Natural killer cell treated with Interleukin-12 subunit alpha and Interleukin-12 subunit beta and Interleukin-15 and Interleukin-18, amount 100 ng/mL, for 72 hours (primary cell): ENCODE data around the gene ALOX12B. TPM values are rescaled to one million over a fixed set of nuclear protein-coding genes. Genes with fewer than 3 reads are reported as not detected.

Source experiments
- ATAC-seq, 2 donors: fragments of 150-1000 bp; cut with Tn5 transposase in 1 of 2; sonication (Bioruptor Pico), chemical (Tn5 transposase) in 1 of 2; 2 replicates each; pipeline ENCODE4 v1.10.0; 2021
- DNase-seq: peaks from one replicate; pipeline ENCODE4 v3.0.0; 2022; ENCODE audit warnings: low spot score
- H3K27ac Mint-ChIP-seq, 2 donors: 1 replicate in 1 of 2; 2 replicates in 1 of 2; pipeline ENCODE4 v1.8.0; 2022; ENCODE audit warnings: mixed read lengths in 2 of 2, mild to moderate bottlenecking in 1 of 2, moderate library complexity in 1 of 2
- H3K27me3 Mint-ChIP-seq, 2 donors: 1 replicate in 1 of 2; 2 replicates in 1 of 2; pipeline ENCODE4 v1.8.0; 2022; ENCODE audit warnings: mixed read lengths in 2 of 2
- H3K36me3 Mint-ChIP-seq: one replicate; pipeline ENCODE4 v1.8.0; 2022; ENCODE audit warnings: mixed read lengths
- H3K4me1 Mint-ChIP-seq, 2 donors: 1 replicate in 1 of 2; 2 replicates in 1 of 2; pipeline ENCODE4 v1.8.0; 2022; ENCODE audit warnings: low read depth in 2 of 2, mixed read lengths in 2 of 2, mild to moderate bottlenecking in 1 of 2
- H3K4me3 Mint-ChIP-seq: one replicate; pipeline ENCODE4 v1.8.0; 2022; ENCODE audit warnings: mixed read lengths
- H3K9me3 Mint-ChIP-seq: 2 replicates; pipeline ENCODE4 v1.8.0; 2022; ENCODE audit warnings: mixed read lengths
- total RNA-seq, 2 donors: library from RNA; stranded (reverse); gene quantifications; one replicate each; pipeline ENCODE4 v1.2.3, GENCODE V29; 2022

ALOX12B gene
- total RNA-seq, 2 donors from 2014 or later = 0.62 TPM; not detected in 1

DNA sequence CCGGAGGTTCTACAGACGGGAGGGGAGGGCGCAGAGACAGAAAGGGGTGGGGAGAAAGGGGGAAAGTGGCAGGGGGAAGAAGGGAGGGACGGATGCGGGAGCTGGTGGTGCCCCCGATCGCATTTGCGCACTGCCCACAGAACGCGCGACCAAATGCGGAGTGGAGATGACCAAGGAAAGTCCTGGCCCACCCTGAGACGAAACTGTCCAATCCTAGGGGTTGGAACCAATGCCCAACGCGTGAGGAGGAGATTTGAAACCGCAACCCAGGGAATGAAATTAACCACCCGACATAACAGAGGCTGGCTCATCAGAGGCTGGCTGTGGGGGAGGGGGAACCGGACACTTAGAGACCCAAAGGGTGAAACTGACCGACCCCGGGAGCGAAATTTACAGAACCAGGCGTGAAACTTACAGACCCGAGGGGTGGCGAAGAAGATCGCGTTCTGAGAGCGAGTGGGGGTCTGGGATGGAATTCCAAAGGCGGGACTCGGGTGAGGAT lies 35.0 kb upstream of the ALOX12B start:
- no peak for ATAC-seq
- H3K4me3 Mint-ChIP-seq = peak overlapping the region; percentile 96
- DNase-seq = no peak
- no peak overlapping the region for H3K27ac Mint-ChIP-seq
- no peaks in the 10 kb centered on the region for H3K9me3 Mint-ChIP-seq
- peaks cover 80 to 88% of the 10 kb centered on the region in 2 donors for H3K4me1 Mint-ChIP-seq
- H3K27me3 Mint-ChIP-seq = peaks cover 30 to 36% of the 10 kb centered on the region in 2 donors
- H3K36me3 Mint-ChIP-seq = no peaks in the 10 kb centered on the region

DNA sequence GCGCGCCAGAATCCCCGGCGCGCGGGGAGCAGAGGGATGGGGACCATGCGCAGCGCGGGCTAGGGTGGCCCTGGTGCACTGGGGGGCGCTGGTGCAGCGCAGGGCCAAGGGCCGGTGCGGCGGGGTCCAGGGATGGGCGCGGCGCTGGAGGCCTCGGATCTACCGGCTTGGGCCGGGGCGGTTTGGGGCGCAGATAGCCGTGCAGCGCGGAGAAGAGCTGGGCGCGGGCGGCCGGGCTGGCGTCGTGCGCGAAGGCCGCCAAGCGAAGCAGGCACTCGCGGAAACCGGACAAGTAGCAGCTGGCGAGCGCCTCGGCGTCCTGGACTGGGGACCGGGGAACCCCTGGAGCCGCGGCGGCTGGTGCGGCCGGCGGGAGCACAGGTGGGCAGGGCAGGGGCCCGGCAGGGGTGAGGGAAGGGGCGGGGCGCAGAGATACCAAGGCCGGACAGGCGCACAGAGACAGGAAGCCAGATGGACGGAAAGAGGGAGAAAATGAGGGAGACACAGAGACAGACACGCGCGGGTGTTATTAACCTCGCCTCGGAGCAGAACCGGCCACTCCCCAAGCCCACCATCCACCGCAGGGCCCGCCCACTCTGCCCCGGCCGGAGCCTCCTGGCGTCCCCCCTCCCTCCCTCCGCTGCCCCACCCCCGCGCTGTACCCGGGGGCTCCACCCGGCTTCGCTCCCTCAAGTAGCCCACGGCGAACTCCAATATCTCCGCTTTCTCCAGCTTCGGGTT lies 34.3 kb upstream of the ALOX12B start:
- H3K27me3 Mint-ChIP-seq = peaks cover 25 to 30% of the 10 kb centered on the region in 2 donors
- DNase-seq (no peak), ATAC-seq (peak; percentile 34 to 40)
- peaks cover 74 to 82% of the 10 kb centered on the region in 2 donors for H3K4me1 Mint-ChIP-seq
- no peaks in the 10 kb centered on the region for H3K36me3 Mint-ChIP-seq
- H3K27ac Mint-ChIP-seq = no peak overlapping the region
- H3K9me3 Mint-ChIP-seq = no peaks in the 10 kb centered on the region
- H3K4me3 Mint-ChIP-seq = peak overlapping the region; percentile 96

DNA sequence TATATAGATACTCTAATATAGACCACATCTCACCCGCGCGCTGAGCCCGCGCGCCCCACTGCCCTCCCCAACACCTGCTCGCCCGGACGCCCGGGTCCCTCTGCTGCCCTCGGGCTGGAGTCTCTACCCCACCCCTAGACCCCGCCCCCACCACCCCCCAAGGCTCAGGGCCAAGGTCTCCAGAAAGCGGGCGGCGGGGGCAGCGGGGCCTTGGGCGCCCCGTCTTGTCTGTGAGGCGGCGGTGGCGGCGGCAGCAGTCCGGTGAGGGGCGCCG lies 33.8 kb upstream of the ALOX12B start:
- peak overlapping the region; percentile 96 for H3K4me3 Mint-ChIP-seq
- ATAC-seq = no peak
- peaks cover 27 to 29% of the 10 kb centered on the region in 2 donors for H3K27me3 Mint-ChIP-seq
- peaks cover 71 to 77% of the 10 kb centered on the region in 2 donors for H3K4me1 Mint-ChIP-seq
- H3K9me3 Mint-ChIP-seq = no peaks in the 10 kb centered on the region
- no peak for DNase-seq
- peak overlapping the region; percentile 98 to 99 for H3K27ac Mint-ChIP-seq
- H3K36me3 Mint-ChIP-seq = no peaks in the 10 kb centered on the region

DNA sequence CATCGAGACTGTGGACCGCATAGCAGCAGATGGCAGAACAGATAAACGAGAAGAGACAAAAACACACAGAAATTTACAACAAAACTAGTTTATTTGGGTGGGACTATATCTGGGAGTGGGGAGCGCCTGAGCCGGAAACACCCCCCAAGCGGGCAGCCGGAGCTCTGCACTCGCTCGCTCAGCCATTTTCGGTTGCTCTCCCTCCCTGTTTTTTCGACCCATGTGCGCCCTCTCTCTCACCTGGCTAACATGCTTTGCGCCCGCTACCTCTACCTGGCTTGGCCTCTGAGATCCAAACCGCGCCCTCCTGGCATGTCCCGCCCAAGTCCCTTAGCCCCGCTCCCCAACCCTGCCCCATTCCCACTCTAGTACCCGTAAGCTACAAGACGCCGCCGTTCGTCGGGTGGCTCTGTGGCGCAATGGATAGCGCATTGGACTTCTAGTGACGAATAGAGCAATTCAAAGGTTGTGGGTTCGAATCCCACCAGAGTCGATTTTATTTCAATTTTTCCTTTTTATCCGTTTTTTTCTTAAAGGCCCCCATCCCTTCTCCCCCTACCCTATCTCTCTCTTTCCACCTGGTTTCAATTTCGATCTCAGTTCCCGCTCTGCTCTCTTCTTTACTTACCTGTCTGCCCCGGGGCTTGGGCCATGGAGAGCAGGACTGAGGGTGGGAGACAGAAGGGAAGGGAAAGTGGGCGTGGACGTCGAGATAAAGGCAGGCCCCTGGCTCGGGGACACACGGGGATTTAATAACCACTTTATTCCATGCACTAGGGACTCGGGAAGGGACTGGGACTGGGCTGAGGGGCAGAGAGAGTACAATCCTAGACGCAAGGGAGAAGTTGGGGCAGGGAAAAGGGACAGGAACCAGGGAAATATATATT lies 33.2 kb upstream of the ALOX12B start:
- H3K36me3 Mint-ChIP-seq = no peaks in the 10 kb centered on the region
- ATAC-seq (peak; percentile 22 to 33), DNase-seq (peak; percentile 77)
- H3K4me1 Mint-ChIP-seq = peaks cover 66 to 72% of the 10 kb centered on the region in 2 donors
- H3K4me3 Mint-ChIP-seq = peak overlapping the region; percentile 96
- H3K27me3 Mint-ChIP-seq = peaks cover 32 to 33% of the 10 kb centered on the region in 2 donors
- peak overlapping the region; percentile 98 to 99 for H3K27ac Mint-ChIP-seq
- no peaks in the 10 kb centered on the region for H3K9me3 Mint-ChIP-seq

DNA sequence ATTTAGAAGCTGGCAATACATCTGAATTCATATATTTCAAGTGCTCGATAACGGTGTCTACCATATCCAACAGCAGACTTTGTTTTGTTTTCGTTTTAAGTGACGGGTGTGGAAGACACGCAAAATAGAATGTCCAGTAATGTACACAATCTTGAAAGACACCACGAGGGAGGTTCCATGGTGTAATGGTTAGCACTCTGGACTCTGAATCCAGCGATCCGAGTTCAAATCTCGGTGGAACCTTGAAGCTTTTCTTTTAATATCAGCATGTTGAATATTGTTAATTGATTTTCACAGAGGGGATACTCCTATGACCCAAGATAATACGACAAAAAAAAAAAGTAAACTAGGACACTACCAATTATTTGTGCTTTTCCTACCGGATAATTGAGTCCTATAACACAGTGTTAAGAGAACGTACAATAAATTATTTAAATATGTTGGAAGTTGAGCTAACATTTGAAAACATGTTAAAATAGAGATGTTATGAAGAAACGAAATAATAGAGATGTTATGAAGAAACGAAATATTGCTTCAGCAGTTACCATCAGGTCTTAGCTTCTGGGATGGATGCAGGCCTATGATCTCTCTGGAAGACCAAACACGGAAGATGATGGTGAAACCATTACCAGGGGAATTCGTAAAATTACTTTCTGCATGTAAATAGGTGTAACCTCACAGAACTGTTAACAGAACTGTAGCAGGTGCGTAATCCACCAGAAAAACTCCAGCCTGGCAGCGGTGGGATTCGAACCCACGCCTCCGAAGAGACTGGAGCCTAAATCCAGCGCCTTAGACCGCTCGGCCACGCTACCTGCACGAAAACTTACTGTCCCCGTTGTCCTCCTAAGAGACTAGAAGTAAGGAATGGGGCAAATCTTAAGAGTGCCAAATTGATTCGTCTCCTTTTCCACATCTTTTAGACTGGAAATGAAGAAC lies 32.3 kb upstream of the ALOX12B start:
- Mint-ChIP-seq H3K36me3 (no peaks in the 10 kb centered on the region), H3K4me3 (peak overlapping the region; percentile 96), H3K9me3 (no peaks in the 10 kb centered on the region), H3K27me3 (peaks cover 34 to 38% of the 10 kb centered on the region in 2 donors), H3K27ac (peak overlapping the region; percentile 98 to 99), H3K4me1 (peaks cover 59 to 62% of the 10 kb centered on the region in 2 donors)
- DNase-seq (peak; percentile 82), ATAC-seq (peak; percentile 71 to 79)

DNA sequence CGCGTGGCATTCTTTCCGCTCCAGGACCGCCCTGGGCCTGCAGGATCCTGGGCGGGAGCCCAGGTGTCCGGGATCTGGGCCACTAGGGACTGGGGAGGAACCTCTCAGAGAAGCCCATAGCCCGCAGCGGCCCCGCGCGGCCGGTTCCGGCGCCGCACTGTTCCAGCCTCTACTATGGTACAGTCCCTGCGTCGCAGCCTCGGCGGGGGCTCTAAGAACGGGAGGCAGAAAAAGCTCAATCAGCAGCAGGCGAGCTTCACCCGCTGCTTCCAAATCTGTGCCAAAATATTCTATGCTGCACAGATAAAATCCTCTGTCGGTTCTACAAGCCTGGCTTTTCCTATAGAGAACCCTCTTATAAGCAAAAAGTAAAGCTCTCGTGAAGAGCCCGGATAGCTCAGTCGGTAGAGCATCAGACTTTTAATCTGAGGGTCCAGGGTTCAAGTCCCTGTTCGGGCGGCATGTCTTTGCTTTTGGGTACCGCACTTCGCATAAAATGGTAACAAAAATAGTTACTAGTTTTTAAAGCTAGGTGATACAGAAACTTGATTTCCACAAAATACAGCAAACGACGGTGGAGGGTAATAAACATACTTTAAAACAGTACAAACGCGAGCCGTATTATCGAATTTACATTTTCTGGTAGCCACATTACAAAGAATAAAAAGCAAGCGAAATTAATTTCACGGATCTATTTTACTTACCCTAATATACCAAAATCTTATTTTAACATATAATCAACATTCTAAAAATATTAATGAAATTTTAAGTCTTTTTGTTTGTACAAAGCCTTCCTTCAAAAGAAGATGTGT lies 31.5 kb upstream of the ALOX12B start:
- Mint-ChIP-seq H3K4me1 (peaks cover 50 to 55% of the 10 kb centered on the region in 2 donors), H3K4me3 (peak overlapping the region; percentile 96), H3K36me3 (no peaks in the 10 kb centered on the region), H3K27me3 (peaks cover 32 to 40% of the 10 kb centered on the region in 2 donors), H3K9me3 (no peaks in the 10 kb centered on the region), H3K27ac (peak overlapping the region; percentile 98 to 99)
- DNase-seq = peak; percentile 89
- ATAC-seq = peak; percentile 79 to 85

DNA sequence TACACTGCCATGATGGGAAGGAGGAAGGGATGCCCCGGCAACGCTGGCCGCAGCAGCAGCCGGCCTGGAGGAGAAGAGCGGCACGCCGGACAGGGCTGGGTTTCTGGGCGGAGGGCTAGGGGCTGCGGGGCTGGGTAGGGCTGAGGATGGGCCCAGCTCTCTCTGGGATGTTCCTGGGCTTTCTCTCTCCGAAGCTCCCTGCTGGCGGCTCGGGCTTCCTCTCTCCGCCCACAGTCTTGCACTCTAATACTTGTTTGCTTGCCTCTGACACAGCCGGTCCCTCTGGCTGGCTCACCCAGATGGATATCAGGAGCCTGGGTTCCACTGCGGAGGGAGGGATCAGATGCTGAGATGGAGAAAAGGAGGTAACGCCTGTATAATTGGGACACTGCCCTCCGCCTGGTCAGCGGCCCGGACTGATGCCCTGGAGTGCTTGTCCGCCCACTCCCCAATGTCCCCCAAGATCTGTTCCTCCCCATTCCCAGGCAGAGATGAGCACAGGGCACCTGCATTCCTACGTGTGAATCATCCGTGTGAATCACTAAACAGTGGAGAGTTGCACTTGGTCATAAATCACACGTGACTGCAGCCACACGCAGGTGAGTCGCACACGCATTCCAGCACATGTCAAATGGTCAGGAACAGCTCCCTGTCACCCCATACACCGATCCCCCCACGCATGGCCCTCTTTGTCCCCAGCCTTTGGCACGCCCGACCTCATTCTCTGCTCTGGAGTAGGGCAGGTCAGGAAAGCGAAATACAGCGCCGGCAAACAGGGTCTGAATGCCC lies 30.7 kb upstream of the ALOX12B start, which contains the start of gene ALOXE3:
Gene ALOXE3 (minus strand): TSS at position 535 of the 789 bp plus-strand sequence. CDS start 524 bp downstream, at position 11.
- ATAC-seq = no peak
- H3K4me3 Mint-ChIP-seq = peak within 1 kb of the TSS; percentile 96
- H3K27me3 Mint-ChIP-seq = peaks cover 30 to 37% of the 10 kb centered on the region in 2 donors
- no peaks in the 10 kb centered on the region for H3K36me3 Mint-ChIP-seq
- no peak for DNase-seq
- H3K4me1 Mint-ChIP-seq = peaks cover 44 to 47% of the 10 kb centered on the region in 2 donors
- H3K9me3 Mint-ChIP-seq = no peaks in the 10 kb centered on the region
- H3K27ac Mint-ChIP-seq = peak within 1 kb of the TSS; percentile 98 to 99

DNA sequence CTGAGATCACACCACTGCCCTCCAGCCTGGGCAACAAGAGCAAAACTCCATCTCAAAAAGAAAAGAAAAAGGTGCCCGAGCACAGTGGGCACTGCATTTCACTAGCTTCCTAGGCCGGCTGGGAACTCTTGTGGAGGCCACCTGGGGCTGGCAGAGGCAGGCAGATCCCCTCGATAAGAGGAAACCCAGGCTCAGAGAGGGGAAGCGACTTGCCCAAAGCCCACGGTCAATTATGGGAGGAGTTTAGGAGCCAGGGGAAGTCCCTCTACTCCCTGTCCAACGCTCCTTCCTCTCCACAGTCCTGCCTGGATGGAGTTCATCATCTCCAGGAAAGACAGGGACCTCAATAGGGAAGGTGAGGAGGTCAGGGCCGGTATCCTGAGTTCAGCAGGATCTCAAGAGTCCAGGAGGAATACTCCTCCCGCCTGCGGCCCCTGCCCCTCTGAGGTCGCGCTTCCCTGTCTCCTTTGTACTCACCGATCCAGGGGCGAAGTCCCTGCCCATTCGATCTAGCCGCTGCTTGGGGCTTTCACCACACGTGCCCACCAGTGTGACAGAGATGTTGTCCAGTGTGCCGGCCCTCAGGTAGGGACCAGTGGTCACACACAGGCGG lies 30.0 kb upstream of the ALOX12B start:
- Mint-ChIP-seq H3K4me3 (peak overlapping the region; percentile 96), H3K27me3 (peaks cover 34 to 35% of the 10 kb centered on the region in 2 donors)

DNA sequence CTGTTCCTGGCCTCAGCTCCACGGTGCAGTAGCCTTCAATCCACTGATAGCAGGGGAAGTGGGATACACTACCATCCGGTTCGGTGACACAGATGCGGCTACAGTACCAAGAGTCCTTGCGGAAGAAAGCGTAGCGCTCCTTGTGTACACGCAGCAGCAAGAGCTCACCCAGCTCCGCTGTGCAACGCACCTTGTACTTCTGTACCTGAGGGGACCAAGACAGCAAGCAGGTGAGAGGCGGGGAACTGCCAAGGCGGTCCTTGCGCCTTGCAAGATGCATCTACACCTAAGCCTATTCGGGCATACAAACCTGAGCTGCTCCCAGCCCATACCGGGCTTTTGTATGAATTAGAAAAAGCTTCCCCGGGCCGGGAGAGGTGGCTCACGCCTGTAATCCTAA lies 29.3 kb upstream of the ALOX12B start:
- H3K36me3 Mint-ChIP-seq = no peaks in the 10 kb centered on the region
- H3K27ac Mint-ChIP-seq = no peak overlapping the region
- peaks cover 34 to 36% of the 10 kb centered on the region in 2 donors for H3K27me3 Mint-ChIP-seq
- ATAC-seq (no peak), DNase-seq (no peak)
- H3K9me3 Mint-ChIP-seq = no peaks in the 10 kb centered on the region
- H3K4me1 Mint-ChIP-seq = peaks cover 36 to 38% of the 10 kb centered on the region in 2 donors
- H3K4me3 Mint-ChIP-seq = no peak overlapping the region

More for the DNA sequence above, 30.0 kb upstream of the ALOX12B start:
- no peak for ATAC-seq
- peak overlapping the region in 1 of 2 donors; percentile 99 for H3K27ac Mint-ChIP-seq
- H3K36me3 Mint-ChIP-seq = no peaks in the 10 kb centered on the region
- H3K4me1 Mint-ChIP-seq = peaks cover 38 to 40% of the 10 kb centered on the region in 2 donors
- no peak for DNase-seq
- no peaks in the 10 kb centered on the region for H3K9me3 Mint-ChIP-seq

DNA sequence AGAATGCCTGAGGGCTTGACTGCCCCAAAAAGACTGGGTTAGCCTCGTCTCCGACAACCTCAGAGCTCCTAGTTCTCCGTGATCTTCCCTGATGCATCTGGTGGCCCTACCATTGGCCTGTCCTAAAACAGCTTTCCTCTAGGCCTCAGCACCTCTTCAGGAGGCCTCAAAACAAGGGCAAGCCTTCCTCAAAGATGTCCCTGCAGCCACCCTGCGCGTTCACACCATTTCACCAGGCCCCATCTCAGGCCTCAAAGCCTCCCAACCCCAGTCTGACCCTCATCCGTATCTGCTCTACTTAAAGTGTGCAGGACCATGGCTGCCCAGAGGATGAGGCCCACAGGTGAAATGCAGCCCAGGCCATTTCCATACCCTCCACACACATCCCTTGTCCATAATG lies 23.4 kb upstream of the ALOX12B start:
- no peak overlapping the region for H3K27ac Mint-ChIP-seq
- no peaks in the 10 kb centered on the region for H3K36me3 Mint-ChIP-seq
- no peak overlapping the region for H3K4me3 Mint-ChIP-seq
- H3K9me3 Mint-ChIP-seq = no peaks in the 10 kb centered on the region
- DNase-seq (no peak), ATAC-seq (no peak)
- peaks cover 44 to 49% of the 10 kb centered on the region in 2 donors for H3K27me3 Mint-ChIP-seq
- H3K4me1 Mint-ChIP-seq = peaks cover 0 to 9% of the 10 kb centered on the region in 2 donors

DNA sequence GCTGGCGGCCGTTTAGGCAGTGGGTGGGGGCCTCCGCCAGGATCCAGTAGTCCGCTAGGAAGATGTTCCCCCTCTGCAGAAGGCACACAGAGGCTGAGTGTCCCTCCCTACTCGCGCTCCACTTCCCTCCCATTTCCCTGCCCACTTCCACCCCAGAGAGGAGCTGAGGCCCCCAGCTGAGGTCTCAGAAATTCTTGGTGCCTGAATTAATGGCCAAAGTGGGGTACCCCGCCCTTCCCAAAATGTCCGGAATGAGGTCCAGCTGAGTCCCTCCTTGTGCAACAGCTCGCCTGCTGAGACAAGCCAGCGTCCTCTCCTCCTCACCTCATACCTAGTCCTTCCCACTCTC lies 22.9 kb upstream of the ALOX12B start:
- Mint-ChIP-seq H3K4me1 (peaks cover 0 to 9% of the 10 kb centered on the region in 2 donors), H3K36me3 (no peaks in the 10 kb centered on the region), H3K9me3 (no peaks in the 10 kb centered on the region), H3K27ac (no peak overlapping the region), H3K27me3 (peaks cover 41 to 44% of the 10 kb centered on the region in 2 donors), H3K4me3 (no peak overlapping the region)
- DNase-seq (no peak), ATAC-seq (no peak)
